Suprapubic skin (tissue), 4 donors: ENCODE results near the gene ANGEL1.

Experiments used
- CTCF ChIP-seq, 2 donors: fragments of 200-600 bp in 1 of 2; fragments of 450-650 bp in 1 of 2; sonication (generic) in 1 of 2; IDR thresholded peaks; one replicate each; pipeline ENCODE4 v1.5.1; 2016 to 2019; ENCODE audit warnings: antibody characterized with exemption in 2 of 2, mild to moderate bottlenecking in 1 of 2, moderate library complexity in 1 of 2
- EP300 ChIP-seq: sonication (generic); formaldehyde crosslinking; IDR thresholded peaks from one replicate; pipeline ENCODE4 v1.6.1; 2017; ENCODE audit warnings: antibody characterized with exemption
- POLR2A ChIP-seq, 2 donors: fragments of 450-650 bp; IDR thresholded peaks; one replicate each; pipeline ENCODE4 v1.6.1; 2017; ENCODE audit warnings: antibody characterized with exemption in 2 of 2, mild to moderate bottlenecking in 2 of 2, moderate library complexity in 2 of 2
- POLR2AphosphoS5 ChIP-seq, 3 donors: sonication (generic); formaldehyde crosslinking; IDR thresholded peaks; one replicate each; pipeline ENCODE4 v1.6.1; 2017; ENCODE audit warnings: antibody characterized with exemption in 3 of 3

- TF ChIP-seq CTCF (IDR thresholded peaks at IDR 0.05) = no peak
- no peak for TF ChIP-seq EP300
- no peak for TF ChIP-seq POLR2AphosphoS5 (IDR thresholded peaks at IDR 0.05)
- TF ChIP-seq POLR2A (IDR thresholded peaks at IDR 0.05) = no peak
These were observed 69.7 kb downstream of the ANGEL1 start for GRCh38 chr14:76742966-76743365.
